Endothelial cell of umbilical vein (primary cell): ENCODE results near the gene PTPN2. TPM values are rescaled to one million over a fixed set of nuclear protein-coding genes. Genes with fewer than 3 reads are reported as not detected.

ENCODE experiments used
- BruUV-seq: library from RNA; stranded (reverse); fragments of 400-500 nt; replicated peaks from 2 replicates; lab custom pipeline; 2021; lab: Mats Ljungman, UMichigan
- CTCF ChIA-PET: fragments of 300-600, 350-600 bp; sonication (Branson Sonifier 250); formaldehyde crosslinking; loops from one replicate; lab custom pipeline; 2021; ENCODE audit warnings: antibody characterized with exemption, inconsistent platforms; lab: Charles Lee
- POLR2A ChIA-PET: fragments of 300-600, 350-600 bp; sonication (Branson Sonifier 250); formaldehyde crosslinking; loops from one replicate; lab custom pipeline; 2021; ENCODE audit warnings: antibody characterized with exemption, inconsistent platforms; lab: Charles Lee
- DNase-seq: peaks from one replicate; pipeline ENCODE4 v3.0.0-alpha.2; 2011; ENCODE audit warnings: low read depth, low spot score
- FAIRE-seq: peaks from 2 replicates; lab custom pipeline; 2011; peaks lifted over from hg19 to GRCh38; lab: Jason Lieb, UNC
- H2AFZ ChIP-seq: 2 replicates; pipeline ENCODE4 v1.6.0; 2012; ENCODE audit warnings: low read depth, low read length, control low read depth, inconsistent platforms
- H3K27ac ChIP-seq: 2 replicates; pipeline ENCODE4 v1.5.1; 2011; ENCODE audit warnings: low read depth, mild to moderate bottlenecking, control low read depth, low read length, moderate library complexity; ENCODE audit not compliant: insufficient read depth
- H3K27me3 ChIP-seq, 2 experiments: 2 replicates each; pipeline versions ENCODE4 v1.6.0 to v1.6.1; 2011; ENCODE audit warnings: low read length in 2 of 2, mixed read lengths in 1 of 2; ENCODE audit not compliant: control insufficient read depth in 2 of 2, insufficient read depth in 2 of 2
- H3K36me3 ChIP-seq, 2 experiments: 2 replicates in 1 of 2; 3 replicates in 1 of 2; pipeline ENCODE4 v1.5.1; 2011; ENCODE audit warnings: low read length in 2 of 2, mild to moderate bottlenecking in 1 of 2, moderate library complexity in 1 of 2; ENCODE audit not compliant: control insufficient read depth in 2 of 2, insufficient read depth in 2 of 2; ENCODE audit errors: extremely low read depth in 1 of 2
- H3K4me1 ChIP-seq: 3 replicates; pipeline ENCODE4 v1.5.1; 2011; ENCODE audit warnings: mild to moderate bottlenecking, low read length; ENCODE audit not compliant: control insufficient read depth, insufficient read depth; ENCODE audit errors: extremely low read depth
- H3K4me2 ChIP-seq: 2 replicates; pipeline ENCODE4 v1.6.1; 2011; ENCODE audit warnings: low read length, control low read depth, mixed read lengths; ENCODE audit not compliant: insufficient read depth
- H3K4me3 ChIP-seq, 3 experiments: fragments of 200-600 bp in 1 of 3; sonication (generic), shearing (Covaris generic) in 1 of 3; replicated peaks in 1 of 3; 2 replicates each; pipeline ENCODE4 v1.5.1; 2011 to 2016; ENCODE audit warnings: control low read depth in 3 of 3, low read length in 3 of 3, mild to moderate bottlenecking in 2 of 3, inconsistent platforms in 1 of 3, low read depth in 1 of 3, moderate library complexity in 1 of 3; ENCODE audit not compliant: insufficient read depth in 1 of 3
- H3K79me2 ChIP-seq: 2 replicates; pipeline ENCODE4 v1.6.0; 2012; ENCODE audit warnings: low read length, inconsistent platforms; ENCODE audit not compliant: control insufficient read depth, insufficient read depth
- H3K9ac ChIP-seq: replicated peaks from 2 replicates; pipeline ENCODE3; 2011; ENCODE audit warnings: low read length, control low read depth; ENCODE audit not compliant: insufficient read depth; ENCODE audit errors: extremely low read depth
- H3K9me1 ChIP-seq: replicated peaks from 3 replicates; pipeline ENCODE4 v1.6.0; 2011; ENCODE audit warnings: mild to moderate bottlenecking, low read length; ENCODE audit not compliant: control insufficient read depth, insufficient read depth; ENCODE audit errors: extremely low read depth
- H3K9me3 ChIP-seq: replicated peaks from 2 replicates; pipeline ENCODE4 v1.5.1; 2012; ENCODE audit warnings: low read length, inconsistent platforms; ENCODE audit not compliant: control insufficient read depth, insufficient read depth
- H4K20me1 ChIP-seq: replicated peaks from 2 replicates; pipeline ENCODE3; 2011; ENCODE audit warnings: mild to moderate bottlenecking, low read length; ENCODE audit not compliant: control insufficient read depth, insufficient read depth; ENCODE audit errors: extremely low read depth
- CTCF ChIP-seq, 2 donors: IDR thresholded peaks; 1 replicate in 1 of 2; 2 replicates in 1 of 2; pipeline ENCODE4 v1.5.1; 2011; ENCODE audit warnings: low read length in 2 of 2, mild to moderate bottlenecking in 2 of 2, moderate library complexity in 2 of 2, control low read depth in 1 of 2, inconsistent platforms in 1 of 2, low read depth in 1 of 2; ENCODE audit not compliant: insufficient read depth in 1 of 2; ENCODE audit errors: extremely low read depth in 1 of 2
- EZH2 ChIP-seq: IDR thresholded peaks from 2 replicates; pipeline ENCODE4 v1.6.1; 2012; ENCODE audit warnings: borderline replicate concordance, low read depth, mild to moderate bottlenecking, moderate library complexity, low read length, inconsistent platforms; ENCODE audit not compliant: severe bottlenecking
- FOS ChIP-seq: IDR thresholded peaks from 2 replicates; pipeline ENCODE4 v1.6.1; 2011; ENCODE audit warnings: mild to moderate bottlenecking, low read length, moderate library complexity, borderline replicate concordance; ENCODE audit not compliant: insufficient read depth
- GATA2 ChIP-seq: IDR thresholded peaks from 2 replicates; pipeline ENCODE4 v1.7.0; 2011; ENCODE audit warnings: low read depth, mild to moderate bottlenecking, moderate library complexity, mixed read lengths, low read length; ENCODE audit not compliant: insufficient read length, insufficient read depth
- MAX ChIP-seq: IDR thresholded peaks from 2 replicates; pipeline ENCODE4 v1.6.1; 2011; ENCODE audit not compliant: insufficient read depth, insufficient read length
- POLR2A ChIP-seq: IDR thresholded peaks from 2 replicates; pipeline ENCODE4 v1.6.1; 2012; ENCODE audit warnings: low read depth, mild to moderate bottlenecking, control low read depth, low read length
- POLR2AphosphoS5 ChIP-seq: IDR thresholded peaks from 2 replicates; pipeline ENCODE4 v1.6.1; 2012; ENCODE audit warnings: low read depth, mild to moderate bottlenecking, control low read depth, low read length, moderate library complexity; ENCODE audit not compliant: insufficient read depth
- dilution Hi-C: fragments of 300-500 bp; cut with MboI; formaldehyde crosslinking; loops from one replicate; pipeline ENCODE4 v1.15.0; 2019; ENCODE audit warnings: low sequenced_read_pairs; ENCODE audit not compliant: extremely low pct_ligation_motif_present
- intact Hi-C: fragments of 100-400 bp; cut with micrococcal nuclease; formaldehyde crosslinking; loops from one replicate; pipeline ENCODE4 v1.10.0; 2022
- polyA plus RNA-seq, 4 experiments: library from polyadenylated mRNA; depleted of rRNA in 3 of 4; stranded (reverse) in 3 of 4; unstranded in 1 of 4; fragments of >200 nt; gene quantifications; 2 replicates each; pipeline versions ENCODE4 v1.2.1 to v1.2.3, GENCODE V29; 2011 to 2012; ENCODE audit warnings: missing spikeins in 1 of 4
- total RNA-seq: library from RNA; stranded (reverse); gene quantifications from 2 replicates; pipeline ENCODE4 v1.2.3, GENCODE V29; 2021

The PTPN2 gene
- total and polyA plus RNA-seq, 2 donors (not counting 3 experiments of a cell fraction or from before 2014, with no cell fraction given), result 8.2 to 20.9 TPM

DNA sequence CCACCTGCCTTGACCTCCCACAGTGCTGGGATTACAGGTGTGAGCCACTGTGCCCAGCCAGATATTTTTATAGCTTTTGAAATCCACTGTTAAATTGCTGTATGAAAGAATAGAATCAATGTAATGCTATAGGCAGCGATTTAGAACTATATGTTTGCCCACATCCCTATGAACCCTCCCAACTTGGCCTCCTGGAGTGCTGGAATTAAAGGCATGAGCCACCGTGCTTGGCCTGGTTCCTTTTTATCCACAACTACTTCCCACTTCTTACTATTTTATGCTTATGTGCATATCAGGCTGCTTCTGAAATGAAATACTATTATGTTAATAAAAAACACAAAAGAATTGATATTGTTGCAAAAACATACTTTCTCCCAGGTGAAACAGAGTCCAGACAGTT is 11.6 kb upstream of the PTPN2 start:
- CTCF ChIA-PET, result interaction anchor here (0.7 to 3.0 kb wide), 10 partner anchors 10 to 264 kb away, joined by 3 to 19 read pairs (median 5); no protein-coding TSS in a partner anchor
- intact Hi-C loops, result no loop called here

More for the DNA sequence above, 11.6 kb upstream of the PTPN2 start:
- H3K9ac ChIP-seq, result no peak overlapping the region
- H2AFZ ChIP-seq, result no peak overlapping the region
- no peaks in the 10 kb centered on the region for H3K79me2 ChIP-seq
- H3K4me3 ChIP-seq, result no peak overlapping the region
- no peak overlapping the region for H3K27ac ChIP-seq
- H3K9me1 ChIP-seq, result no peaks in the 10 kb centered on the region
- no peak for TF ChIP-seq GATA2
- TF ChIP-seq POLR2AphosphoS5, result no peak
- TF ChIP-seq EZH2, result no peak
- no peak for TF ChIP-seq FOS
- no peak for TF ChIP-seq MAX
- no peak for TF ChIP-seq CTCF (IDR thresholded peaks at IDR 0.05; ENCODE audit: extremely low read depth in 1 of 2, insufficient read depth in 1 of 2, low read depth in 1 of 2, low read length in 2 of 2)
- no peak for TF ChIP-seq POLR2A
- FAIRE-seq, result no peak
- POLR2A ChIA-PET, result interaction anchor here (1.3 kb wide), 1 partner anchor 12 kb away, joined by 7 read pairs; no protein-coding TSS in a partner anchor
- DNase-seq, result no peak
- H3K36me3 ChIP-seq, result no peaks in the 10 kb centered on the region
- H3K4me1 ChIP-seq, result no peaks in the 10 kb centered on the region
- BruUV-seq, result no TSS peak
- H4K20me1 ChIP-seq, result no peaks in the 10 kb centered on the region
- dilution Hi-C loops, result no loop called here
- H3K9me3 ChIP-seq, result no peaks in the 10 kb centered on the region
- H3K27me3 ChIP-seq, result peaks cover 19 to 45% of the 10 kb centered on the region in 2 experiments
- no peak overlapping the region for H3K4me2 ChIP-seq
